ENCODE results near the gene ARSB. TPM values are rescaled to one million over a fixed set of nuclear protein-coding genes. Genes with fewer than 3 reads are reported as not detected.

Gene ARSB
- total RNA-seq, 1 experiment from 2014 or later: 11.4 TPM

DNA sequence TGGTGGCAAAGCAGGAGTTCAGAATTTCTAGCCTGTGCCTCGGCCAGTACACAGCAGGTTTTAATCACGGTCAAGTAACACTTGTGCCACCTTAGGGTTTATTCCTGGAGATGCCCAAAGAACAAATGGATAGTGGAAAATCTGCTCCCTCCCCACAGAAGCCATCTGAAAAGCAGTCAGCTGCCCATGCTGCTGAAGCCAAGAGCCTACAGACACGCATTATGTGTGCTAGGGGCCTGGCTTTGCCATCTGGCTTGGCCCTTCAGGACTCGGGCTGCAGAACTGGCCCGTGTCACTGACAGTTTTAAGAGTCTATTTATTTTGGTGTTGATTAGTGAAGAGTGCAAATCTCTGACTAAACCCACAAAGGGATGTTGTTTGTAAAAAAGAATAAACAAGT lies 11.1 kb downstream of the ARSB start:
- Histone ChIP-seq H2BK120ac (ENCODE audit: low read depth, low read length, poor library complexity, severe bottlenecking) (no peak overlapping the region), H3K23me2 (ENCODE audit: insufficient read length, low read depth, low read length, poor library complexity, severe bottlenecking) (no peaks in the 10 kb centered on the region), H3K9me3 (ENCODE audit: control insufficient read depth, low read depth, low read length) (no peaks in the 10 kb centered on the region), H2AK5ac (ENCODE audit: insufficient read length, low read length) (no peak overlapping the region), H2AFZ (ENCODE audit: low read length) (no peak overlapping the region), H3K9ac (ENCODE audit: extremely low read depth, insufficient read length, low read length) (no peak overlapping the region), H3K79me1 (ENCODE audit: insufficient read depth, low read depth, low read length, poor library complexity, severe bottlenecking) (no peaks in the 10 kb centered on the region), H3K79me2 (ENCODE audit: insufficient read depth, low read length) (no peaks in the 10 kb centered on the region; the same call in 1 of the 2 replicates), H2BK12ac (ENCODE audit: insufficient read length, low read depth, low read length) (no peak overlapping the region), H3K27me3 (ENCODE audit: insufficient read depth, low read length) (no peaks in the 10 kb centered on the region), H3K14ac (ENCODE audit: insufficient read depth, low read length) (no peak overlapping the region), H4K8ac (replicated peaks; ENCODE audit: insufficient read length, low read depth, low read length) (no peak overlapping the region), H3K56ac (ENCODE audit: insufficient read length, low read depth, low read length) (no peak overlapping the region), H3T11ph (ENCODE audit: low read length) (no peak overlapping the region), H3K23ac (ENCODE audit: insufficient read length, low read depth, low read length) (no peak overlapping the region), H3K27ac (ENCODE audit: insufficient read length, low read depth, low read length) (no peak overlapping the region), H3K4me2 (ENCODE audit: insufficient read depth, insufficient read length, low read length) (no peak overlapping the region), H2BK15ac (ENCODE audit: low read depth, low read length) (no peak overlapping the region), H4K5ac (ENCODE audit: insufficient read length, low read depth, low read length) (no peak overlapping the region), H4K91ac (ENCODE audit: insufficient read length, low read depth, low read length) (no peak overlapping the region), H4K20me1 (ENCODE audit: control insufficient read depth, insufficient read depth, insufficient read length) (no peaks in the 10 kb centered on the region), H3K18ac (ENCODE audit: insufficient read length, low read depth, low read length) (no peak overlapping the region), H2BK5ac (ENCODE audit: insufficient read length, low read length) (no peak overlapping the region), H3K4ac (ENCODE audit: low read depth, low read length) (no peak overlapping the region), H3K4me1 (ENCODE audit: insufficient read depth, low read length) (peaks cover 3% of the 10 kb centered on the region; the same call in 1 of the 2 replicates), H2BK20ac (ENCODE audit: low read depth, low read length, poor library complexity, severe bottlenecking) (no peak overlapping the region)
- no peak for DNase-seq
- no CpG with 5 or more reads among the region's 5 CpGs for WGBS (ENCODE audit: extremely low coverage, insufficient read length, low lambda C conversion rate)
- Mint-ChIP-seq H3K27me3 (ENCODE audit: low read depth) (no peaks in the 10 kb centered on the region), H3K27ac (no peak overlapping the region; a peak in 1 of 7 replicates), H3K36me3 (ENCODE audit: insufficient read depth in 1 of 3, low read depth in 3 of 3) (no peaks in the 10 kb centered on the region), H3K9me3 (no peaks in the 10 kb centered on the region), H3K4me3 (no peak overlapping the region), H3K4me1 (peaks cover 24 to 25% of the 10 kb centered on the region in 2 experiments)
- TF ChIP-seq, protein P1, sequence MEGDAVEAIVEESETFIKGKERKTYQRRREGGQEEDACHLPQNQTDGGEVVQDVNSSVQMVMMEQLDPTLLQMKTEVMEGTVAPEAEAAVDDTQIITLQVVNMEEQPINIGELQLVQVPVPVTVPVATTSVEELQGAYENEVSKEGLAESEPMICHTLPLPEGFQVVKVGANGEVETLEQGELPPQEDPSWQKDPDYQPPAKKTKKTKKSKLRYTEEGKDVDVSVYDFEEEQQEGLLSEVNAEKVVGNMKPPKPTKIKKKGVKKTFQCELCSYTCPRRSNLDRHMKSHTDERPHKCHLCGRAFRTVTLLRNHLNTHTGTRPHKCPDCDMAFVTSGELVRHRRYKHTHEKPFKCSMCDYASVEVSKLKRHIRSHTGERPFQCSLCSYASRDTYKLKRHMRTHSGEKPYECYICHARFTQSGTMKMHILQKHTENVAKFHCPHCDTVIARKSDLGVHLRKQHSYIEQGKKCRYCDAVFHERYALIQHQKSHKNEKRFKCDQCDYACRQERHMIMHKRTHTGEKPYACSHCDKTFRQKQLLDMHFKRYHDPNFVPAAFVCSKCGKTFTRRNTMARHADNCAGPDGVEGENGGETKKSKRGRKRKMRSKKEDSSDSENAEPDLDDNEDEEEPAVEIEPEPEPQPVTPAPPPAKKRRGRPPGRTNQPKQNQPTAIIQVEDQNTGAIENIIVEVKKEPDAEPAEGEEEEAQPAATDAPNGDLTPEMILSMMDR (conservative IDR thresholded peaks at IDR 0.05): no peak

Measured in H9 (cell line).